ENCODE measurements around the gene ARHGAP15.

ARHGAP15 gene

GRCh38 chr2:143425896-143426295, 296.7 kb downstream of the ARHGAP15 start:
- DNase-seq, result no peak
- H3K4me3 Mint-ChIP-seq, result no peak overlapping the region
- no peak overlapping the region for H3K27ac Mint-ChIP-seq
- peaks cover 30% of the 10 kb centered on the region for H3K36me3 Mint-ChIP-seq
- H3K4me1 Mint-ChIP-seq, result peaks cover 18% of the 10 kb centered on the region
- no peaks in the 10 kb centered on the region for H3K27me3 Mint-ChIP-seq
- CTCF ChIA-PET, result no interaction called here
- no peaks in the 10 kb centered on the region for H3K9me3 Mint-ChIP-seq

GRCh38 chr2:143426296-143426695, 297.1 kb downstream of the ARHGAP15 start:
- Mint-ChIP-seq H3K27me3 (no peaks in the 10 kb centered on the region), H3K4me1 (peaks cover 15% of the 10 kb centered on the region), H3K9me3 (no peaks in the 10 kb centered on the region), H3K36me3 (peaks cover 30% of the 10 kb centered on the region), H3K27ac (no peak overlapping the region), H3K4me3 (no peak overlapping the region)
- no peak for DNase-seq
- CTCF ChIA-PET, result no interaction called here

DNA sequence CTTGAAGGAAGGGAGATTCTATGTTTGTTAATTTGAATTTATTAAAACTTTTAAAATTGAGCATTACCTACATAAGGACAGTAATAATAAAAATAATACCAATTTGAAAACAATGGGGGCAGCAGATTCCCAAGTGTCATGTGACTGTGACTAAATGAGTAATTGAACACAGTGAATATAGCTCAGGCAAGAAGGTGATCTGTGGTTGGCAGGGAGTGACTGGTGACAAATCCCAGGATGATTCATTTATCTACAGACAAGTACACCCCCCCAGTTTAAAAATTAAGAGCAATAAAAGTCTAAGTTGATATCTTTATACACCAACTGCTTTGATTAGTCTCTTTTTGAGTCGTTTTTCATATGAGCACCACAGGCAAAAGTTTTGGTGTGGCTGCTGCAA, 299.5 kb downstream of the ARHGAP15 start:
- CTCF ChIA-PET, result interaction anchor here (0.9 kb wide), 1 partner anchor 20 kb away, joined by 3 read pairs; no protein-coding TSS in a partner anchor
- H3K27ac Mint-ChIP-seq, result no peak overlapping the region
- no peaks in the 10 kb centered on the region for H3K4me1 Mint-ChIP-seq
- H3K4me3 Mint-ChIP-seq, result no peak overlapping the region
- no peaks in the 10 kb centered on the region for H3K27me3 Mint-ChIP-seq
- H3K9me3 Mint-ChIP-seq, result no peaks in the 10 kb centered on the region
- no peak for DNase-seq
- peaks cover 18% of the 10 kb centered on the region for H3K36me3 Mint-ChIP-seq

DNA sequence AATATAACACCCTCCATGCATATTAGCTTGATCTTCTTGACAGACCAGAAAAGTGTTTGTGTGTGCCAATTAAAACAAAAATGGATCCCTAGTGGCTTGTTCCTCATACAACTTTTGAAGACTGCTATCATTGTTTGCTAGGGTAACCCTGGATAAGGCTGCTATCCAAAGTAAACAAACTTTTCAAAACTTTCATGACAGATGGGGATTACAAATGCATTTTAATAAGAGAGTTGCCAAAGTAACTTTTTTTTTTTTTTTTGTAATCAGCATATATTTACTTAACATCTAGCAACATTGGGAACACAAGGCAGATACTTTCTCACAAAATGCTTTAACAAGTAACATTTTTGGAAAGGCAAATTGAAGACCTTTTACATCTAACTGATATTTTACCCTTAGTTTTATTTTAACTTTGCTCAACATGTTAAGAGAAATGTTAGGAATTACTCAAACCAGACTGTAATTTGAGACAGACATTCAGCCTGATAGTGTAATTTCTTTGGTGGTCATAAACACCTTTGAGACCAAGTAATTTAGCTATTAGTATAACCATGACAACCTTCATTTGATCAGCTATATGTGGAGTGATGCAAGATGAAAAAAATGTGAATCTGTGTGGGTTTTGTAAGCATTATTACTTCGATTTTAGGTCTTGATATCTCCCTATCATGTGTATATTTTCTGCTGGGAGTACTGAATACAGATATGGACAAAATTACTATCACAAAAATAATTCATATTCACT, 300.9 kb downstream of the ARHGAP15 start:
- Mint-ChIP-seq H3K9me3 (no peaks in the 10 kb centered on the region), H3K36me3 (peaks cover 14% of the 10 kb centered on the region), H3K4me3 (no peak overlapping the region), H3K4me1 (peaks cover 4% of the 10 kb centered on the region), H3K27me3 (no peaks in the 10 kb centered on the region), H3K27ac (no peak overlapping the region)
- CTCF ChIA-PET, result no interaction called here
- DNase-seq, result no peak

GRCh38 chr2:143431316-143431715, 302.1 kb downstream of the ARHGAP15 start:
- CTCF ChIA-PET, result no interaction called here
- peaks cover 4% of the 10 kb centered on the region for H3K4me1 Mint-ChIP-seq
- no peak overlapping the region for H3K27ac Mint-ChIP-seq
- no peak overlapping the region for H3K4me3 Mint-ChIP-seq
- no peaks in the 10 kb centered on the region for H3K27me3 Mint-ChIP-seq
- H3K36me3 Mint-ChIP-seq, result peaks cover 9% of the 10 kb centered on the region
- DNase-seq, result no peak
- no peaks in the 10 kb centered on the region for H3K9me3 Mint-ChIP-seq

DNA sequence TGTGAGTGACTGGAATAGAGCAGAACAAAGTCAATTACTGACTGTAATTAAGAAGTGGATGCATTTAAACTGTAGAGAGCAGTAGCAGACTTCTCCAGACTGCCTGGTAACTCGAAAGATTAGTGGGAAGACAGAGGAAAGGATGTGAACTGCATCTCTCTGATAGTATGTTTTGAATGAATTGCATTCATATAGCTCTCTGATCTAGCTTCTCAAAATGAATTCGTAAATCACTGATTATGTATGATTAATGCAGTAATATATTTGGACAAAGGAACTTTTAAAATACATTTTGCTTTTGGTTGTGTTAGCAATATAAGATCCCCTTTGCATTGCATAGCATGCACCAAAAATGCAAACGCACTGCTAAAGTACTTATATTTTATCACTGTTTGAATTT, 304.0 kb downstream of the ARHGAP15 start:
- no peak overlapping the region for H3K27ac Mint-ChIP-seq
- H3K4me1 Mint-ChIP-seq, result peaks cover 4% of the 10 kb centered on the region
- H3K36me3 Mint-ChIP-seq, result peaks cover 6% of the 10 kb centered on the region
- no peaks in the 10 kb centered on the region for H3K27me3 Mint-ChIP-seq
- DNase-seq, result no peak
- no peaks in the 10 kb centered on the region for H3K9me3 Mint-ChIP-seq
- no peak overlapping the region for H3K4me3 Mint-ChIP-seq
- CTCF ChIA-PET, result no interaction called here

DNA sequence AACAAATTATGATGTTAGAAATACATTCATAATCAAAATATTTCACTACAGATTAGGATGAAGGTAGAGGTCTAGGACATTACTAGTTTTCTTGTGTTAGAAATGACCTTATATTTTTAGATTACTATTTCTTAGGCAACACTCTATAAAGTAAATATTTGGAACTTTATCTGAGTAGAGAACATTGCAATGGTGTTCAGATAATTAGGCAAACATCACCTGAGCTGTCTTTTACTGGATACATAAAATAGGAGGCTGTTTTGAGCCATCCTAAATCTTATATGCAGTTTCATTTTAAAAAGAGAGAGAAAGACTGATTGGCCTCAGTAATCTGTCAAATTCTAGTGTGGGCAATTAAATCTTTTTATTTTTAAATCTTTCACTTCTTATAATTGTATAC, 304.6 kb downstream of the ARHGAP15 start:
- Mint-ChIP-seq H3K27me3 (no peaks in the 10 kb centered on the region), H3K9me3 (no peaks in the 10 kb centered on the region), H3K4me3 (no peak overlapping the region), H3K27ac (no peak overlapping the region), H3K36me3 (peaks cover 11% of the 10 kb centered on the region), H3K4me1 (peaks cover 4% of the 10 kb centered on the region)
- CTCF ChIA-PET, result no interaction called here
- DNase-seq, result no peak

GRCh38 chr2:143434445-143434844, 305.2 kb downstream of the ARHGAP15 start:
- Mint-ChIP-seq H3K4me3 (no peak overlapping the region), H3K27ac (no peak overlapping the region), H3K9me3 (no peaks in the 10 kb centered on the region), H3K36me3 (peaks cover 11% of the 10 kb centered on the region), H3K27me3 (no peaks in the 10 kb centered on the region), H3K4me1 (peaks cover 4% of the 10 kb centered on the region)
- no peak for DNase-seq
- CTCF ChIA-PET, result no interaction called here

DNA sequence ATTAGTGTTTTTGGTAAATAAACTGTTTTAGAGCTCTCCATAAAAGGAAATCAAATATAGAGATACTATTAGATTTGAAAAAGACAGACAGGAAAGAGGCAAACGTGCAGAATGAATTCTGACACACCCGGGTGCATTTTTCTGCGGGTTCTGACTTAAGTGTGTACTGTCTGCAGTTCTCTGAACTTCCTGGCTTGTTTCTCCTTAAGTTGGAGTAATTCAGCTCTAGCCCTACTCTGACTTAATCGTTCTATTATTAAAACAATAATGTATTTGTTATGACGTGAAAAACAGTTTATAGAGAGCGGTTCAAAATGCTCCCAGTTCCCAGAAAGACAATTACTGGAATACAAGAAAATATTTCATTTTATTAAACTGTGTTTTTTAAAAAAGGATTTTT, 305.9 kb downstream of the ARHGAP15 start:
- Mint-ChIP-seq H3K27ac (no peak overlapping the region), H3K36me3 (peaks cover 14% of the 10 kb centered on the region)
- no peak for DNase-seq

GRCh38 chr2:143436951-143437350, 307.7 kb downstream of the ARHGAP15 start:
- DNase-seq, result no peak
- Mint-ChIP-seq H3K4me3 (no peak overlapping the region), H3K36me3 (peaks cover 27% of the 10 kb centered on the region), H3K27me3 (no peaks in the 10 kb centered on the region), H3K4me1 (peaks cover 4% of the 10 kb centered on the region), H3K9me3 (no peaks in the 10 kb centered on the region), H3K27ac (no peak overlapping the region)
- CTCF ChIA-PET, result no interaction called here

More for the DNA sequence above, 305.9 kb downstream of the ARHGAP15 start:
- CTCF ChIA-PET, result no interaction called here
- peaks cover 4% of the 10 kb centered on the region for H3K4me1 Mint-ChIP-seq
- no peak overlapping the region for H3K4me3 Mint-ChIP-seq
- no peaks in the 10 kb centered on the region for H3K27me3 Mint-ChIP-seq
- no peaks in the 10 kb centered on the region for H3K9me3 Mint-ChIP-seq

- CTCF ChIA-PET, result no interaction called here
- H3K27me3 Mint-ChIP-seq, result no peaks in the 10 kb centered on the region
- H3K4me3 Mint-ChIP-seq, result no peak overlapping the region
- no peaks in the 10 kb centered on the region for H3K4me1 Mint-ChIP-seq
- no peaks in the 10 kb centered on the region for H3K9me3 Mint-ChIP-seq
- H3K36me3 Mint-ChIP-seq, result peaks cover 47% of the 10 kb centered on the region
- DNase-seq, result no peak
- H3K27ac Mint-ChIP-seq, result no peak overlapping the region
Measured at GRCh38 chr2:143440411-143441012, 311.3 kb downstream of the ARHGAP15 start.

GRCh38 chr2:143442193-143442592, 313.0 kb downstream of the ARHGAP15 start:
- Mint-ChIP-seq H3K4me3 (no peak overlapping the region), H3K36me3 (peaks cover 48% of the 10 kb centered on the region), H3K27me3 (no peaks in the 10 kb centered on the region), H3K4me1 (no peaks in the 10 kb centered on the region), H3K27ac (no peak overlapping the region), H3K9me3 (no peaks in the 10 kb centered on the region)
- no peak for DNase-seq
- CTCF ChIA-PET, result no interaction called here

GRCh38 chr2:143451642-143452281, 322.5 kb downstream of the ARHGAP15 start:
- Mint-ChIP-seq H3K9me3 (no peaks in the 10 kb centered on the region), H3K36me3 (peaks cover 50% of the 10 kb centered on the region), H3K27me3 (no peaks in the 10 kb centered on the region), H3K27ac (no peak overlapping the region), H3K4me3 (no peak overlapping the region), H3K4me1 (peaks cover 19% of the 10 kb centered on the region)
- DNase-seq, result no peak
- CTCF ChIA-PET, result no interaction called here

GRCh38 chr2:143452817-143453451, 323.7 kb downstream of the ARHGAP15 start:
- Mint-ChIP-seq H3K27ac (peak overlapping the region; percentile 34), H3K27me3 (no peaks in the 10 kb centered on the region), H3K36me3 (peaks cover 49% of the 10 kb centered on the region), H3K4me1 (peaks cover 19% of the 10 kb centered on the region), H3K4me3 (no peak overlapping the region), H3K9me3 (no peaks in the 10 kb centered on the region)
- CTCF ChIA-PET, result no interaction called here
- peak; percentile 54 for DNase-seq

Data from activated naive CD4-positive, alpha-beta T cell treated with anti-CD3 and anti-CD28 coated beads, Interleukin-2, amount 10 ng/mL, durations not matched to agents 7 days and 5 days (primary cell).